ENCODE measurements around the gene TNNT3.
"Not testable (repeated sequence)": the region's sequence is repeated elsewhere in the genome, so short reads cannot be mapped to it uniquely, and the experiment has no call there.

TNNT3 gene

GRCh38 chr11:1919391-1920127 is at the start of gene TNNT3:
Gene TNNT3, plus strand, starts transcription at chr11:1919703. Its CDS starts 3,172 bp downstream, at chr11:1922875.
- DNase-seq (ENCODE audit: low read depth), result no peak

- DNase-seq (ENCODE audit: low read depth), result no peak
These were observed 49.2 kb upstream of the TNNT3 start for GRCh38 chr11:1870326-1870696.

DNA sequence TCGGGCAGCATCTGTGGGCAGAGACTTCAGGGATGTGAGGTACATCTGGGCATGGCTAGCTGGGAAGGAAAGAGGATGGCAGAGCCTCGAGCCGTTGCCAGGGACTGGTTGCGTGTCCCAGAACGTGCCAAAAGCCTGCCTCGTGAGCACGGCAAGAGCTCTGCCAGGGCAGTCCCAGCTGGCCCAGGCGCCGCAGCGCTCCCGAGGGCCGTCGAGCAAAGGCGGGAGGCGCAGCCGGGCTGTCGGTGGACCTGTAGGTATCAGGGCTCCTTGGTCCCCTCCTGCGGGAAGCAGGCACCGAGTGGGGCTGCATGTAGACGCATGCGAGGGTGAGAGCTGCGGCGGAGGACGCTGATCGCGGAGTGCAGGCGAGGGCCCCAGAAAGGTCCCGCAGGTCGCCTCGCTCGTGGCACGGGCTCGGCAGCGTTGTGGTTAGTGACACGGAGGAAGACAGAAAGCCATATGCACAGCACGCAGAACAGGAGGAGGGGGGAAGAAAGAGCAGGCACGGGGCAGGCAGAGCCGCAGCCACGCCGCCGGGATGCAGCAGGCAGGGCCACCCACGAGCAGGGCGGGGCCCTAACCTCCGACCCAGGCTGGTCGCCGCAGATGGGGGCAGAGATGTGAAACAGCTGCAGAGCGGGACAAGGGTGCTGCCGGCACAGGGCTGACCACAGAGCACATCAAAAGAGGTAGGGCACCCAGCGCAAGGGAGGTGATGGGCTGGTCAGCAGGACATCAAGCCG is 48.6 kb upstream of the TNNT3 start:
- DNase-seq (ENCODE audit: low read depth), result peak; percentile 42

GRCh38 chr11:1871531-1871930 is 48.0 kb upstream of the TNNT3 start:
- no peak for DNase-seq (ENCODE audit: low read depth)

GRCh38 chr11:1872267-1872985 is 47.1 kb upstream of the TNNT3 start:
- DNase-seq (ENCODE audit: low read depth), result no peak

DNA sequence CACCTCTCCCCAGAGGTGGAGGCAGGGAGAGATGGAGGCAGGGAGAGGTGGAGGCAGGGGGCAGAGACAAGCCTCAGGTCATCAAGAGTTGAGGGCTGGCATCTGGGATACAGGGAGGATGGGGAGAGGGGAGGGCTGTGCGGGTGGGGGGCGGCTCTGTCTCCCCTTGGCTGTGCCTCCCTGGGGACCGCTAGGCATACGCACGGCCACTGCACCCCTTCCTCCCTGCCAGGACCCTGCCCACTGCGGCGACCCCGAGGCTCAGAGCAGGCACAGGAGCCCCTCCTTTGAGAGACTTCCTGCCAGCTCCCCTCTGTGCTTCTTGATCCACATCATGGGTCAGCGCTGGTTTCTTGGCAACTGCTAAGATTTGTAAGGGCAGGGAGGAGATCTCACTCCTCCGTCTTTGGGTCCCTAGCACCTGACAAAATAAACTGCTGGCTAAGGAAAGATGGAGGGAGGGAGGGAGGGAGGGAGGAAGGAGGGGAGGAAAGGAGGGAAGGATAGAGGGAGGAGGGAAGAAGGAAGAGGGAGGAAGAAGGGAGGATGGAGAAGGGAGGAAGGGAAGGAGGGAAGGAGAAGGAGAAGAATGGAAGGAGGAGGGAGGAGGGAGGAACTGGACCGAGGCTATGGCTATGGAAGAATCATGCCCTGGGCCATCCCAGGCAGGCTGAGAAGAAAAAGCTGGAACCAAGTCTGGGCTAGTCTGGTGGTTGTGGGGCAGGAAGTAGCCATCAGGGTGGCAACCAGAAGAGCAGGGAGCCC is 46.3 kb upstream of the TNNT3 start:
- DNase-seq (ENCODE audit: low read depth), result no peak

GRCh38 chr11:1873813-1874150 is 45.7 kb upstream of the TNNT3 start:
- DNase-seq (ENCODE audit: low read depth), result not testable (repeated sequence)

GRCh38 chr11:1874441-1875092 is 44.9 kb upstream of the TNNT3 start:
- DNase-seq (ENCODE audit: low read depth), result not testable (repeated sequence)

DNA sequence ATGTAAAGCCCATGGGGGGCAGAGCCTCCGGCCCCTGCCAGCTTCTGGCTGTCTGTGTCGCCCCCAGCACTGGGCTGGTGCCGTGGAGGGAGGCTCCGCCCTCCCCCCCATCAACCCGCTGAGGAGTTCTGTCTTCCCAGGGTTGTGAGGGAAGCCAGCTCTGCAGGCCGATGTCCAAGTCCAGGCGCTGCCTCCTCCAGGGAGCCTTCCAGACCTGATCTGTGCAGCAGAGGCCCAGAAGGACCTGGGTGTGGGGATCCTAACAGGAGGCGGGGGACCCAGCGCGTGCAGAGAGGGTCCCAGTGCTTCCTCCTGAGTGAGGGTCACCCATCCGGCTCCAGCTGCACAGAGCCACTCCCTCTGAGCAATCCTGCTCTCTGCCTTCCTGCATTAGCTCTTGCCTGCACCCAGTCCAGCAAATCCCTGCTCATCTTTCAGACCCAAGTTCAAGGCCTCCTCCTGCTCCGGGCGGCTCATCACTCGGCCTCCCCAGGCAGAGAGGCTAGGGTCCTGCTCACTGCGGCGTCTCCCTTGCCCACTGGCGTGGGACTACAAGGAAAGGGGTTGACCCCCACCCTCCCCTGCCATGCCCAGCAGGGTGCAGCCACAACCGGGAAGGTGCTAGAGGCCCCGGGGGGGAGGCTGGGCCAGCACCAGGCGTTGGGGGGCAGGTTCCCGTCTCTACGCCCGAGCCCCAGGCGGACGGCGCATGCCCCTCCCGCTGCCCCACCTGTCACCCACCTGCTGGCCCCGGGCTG is 44.2 kb upstream of the TNNT3 start:
- no peak for DNase-seq (ENCODE audit: low read depth)

- not testable (repeated sequence) for DNase-seq (ENCODE audit: low read depth)
These were observed 43.6 kb upstream of the TNNT3 start for GRCh38 chr11:1875851-1876301.

DNA sequence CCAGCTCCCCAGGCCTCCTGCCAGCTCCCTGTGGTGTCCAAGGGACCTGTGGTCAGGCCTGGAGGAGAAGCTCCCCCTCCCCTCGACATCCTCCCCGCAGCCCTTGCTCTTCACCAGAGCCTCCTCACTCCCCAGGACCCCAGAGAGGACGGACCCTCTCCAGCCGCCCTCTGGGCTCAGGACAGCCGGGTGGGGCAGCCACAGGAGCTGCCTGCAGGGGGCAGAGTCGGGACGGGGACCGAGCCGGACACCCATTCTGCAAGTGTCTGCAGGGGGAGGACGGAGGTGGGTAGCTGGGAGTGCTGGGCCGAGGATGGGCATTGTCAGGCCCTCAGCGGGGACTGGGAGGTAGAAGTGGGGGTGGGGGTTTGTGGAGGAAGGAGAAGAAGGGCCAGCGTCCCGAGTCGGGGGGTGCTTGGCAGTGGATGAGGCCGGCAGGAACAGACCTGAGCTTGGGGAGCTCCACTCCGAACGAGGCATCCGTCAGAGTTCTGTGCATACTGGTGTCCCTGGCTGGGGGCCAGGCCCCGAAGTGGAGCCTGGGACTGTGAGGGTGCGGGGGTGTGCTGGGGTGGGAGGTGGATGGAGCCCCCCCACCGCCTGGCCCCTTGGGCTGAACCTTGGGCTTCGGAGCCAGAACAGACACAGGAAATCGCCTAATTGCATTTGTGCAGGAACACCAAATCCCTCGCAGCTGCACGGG is 43.0 kb upstream of the TNNT3 start:
- DNase-seq (ENCODE audit: low read depth), result no peak

DNA sequence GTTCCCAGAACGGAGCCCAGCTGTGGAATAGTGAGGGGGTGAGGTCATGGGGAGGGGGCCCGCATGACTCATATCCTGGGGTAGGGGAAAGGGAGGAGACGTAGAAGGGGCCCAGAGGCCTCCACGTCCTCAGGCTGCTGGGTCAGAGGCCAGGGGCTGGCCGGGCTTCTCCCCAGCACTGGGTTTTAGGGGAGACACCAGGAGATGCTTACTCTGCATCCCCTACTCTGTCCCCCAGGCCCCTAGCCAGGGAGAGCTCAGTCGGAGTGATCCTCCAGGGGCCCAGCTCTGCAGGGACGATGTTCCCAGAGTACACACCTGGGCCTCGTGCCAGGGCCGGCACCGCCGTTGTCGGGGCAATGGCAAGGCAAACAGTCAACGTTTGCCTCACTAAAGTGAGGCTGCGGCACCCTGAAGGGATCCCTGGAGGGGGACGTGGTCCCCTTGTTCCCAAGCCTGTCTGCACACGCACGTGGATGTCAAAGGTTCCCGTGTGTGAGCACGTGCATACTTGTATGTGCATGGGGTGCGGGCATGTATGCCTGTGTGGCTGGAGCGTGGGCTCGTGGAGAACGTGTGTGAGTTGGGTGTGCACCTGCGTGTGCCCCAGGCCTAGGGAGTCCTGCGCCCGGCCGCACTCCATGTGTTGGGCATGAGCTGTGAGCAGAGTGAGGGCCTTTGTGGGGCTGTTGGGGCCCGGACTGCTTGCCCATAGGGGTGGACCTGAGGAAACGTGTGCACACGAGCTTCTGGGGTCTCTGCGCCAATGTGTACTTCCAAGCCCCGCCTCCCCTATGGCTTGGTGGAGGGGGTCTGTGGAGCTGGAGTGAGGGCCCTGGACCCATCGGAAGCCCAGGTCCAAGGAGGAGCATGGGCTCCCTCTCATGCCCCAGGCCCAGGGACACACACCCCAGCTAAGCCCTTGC is 42.0 kb upstream of the TNNT3 start:
- DNase-seq (ENCODE audit: low read depth), result no peak

DNA sequence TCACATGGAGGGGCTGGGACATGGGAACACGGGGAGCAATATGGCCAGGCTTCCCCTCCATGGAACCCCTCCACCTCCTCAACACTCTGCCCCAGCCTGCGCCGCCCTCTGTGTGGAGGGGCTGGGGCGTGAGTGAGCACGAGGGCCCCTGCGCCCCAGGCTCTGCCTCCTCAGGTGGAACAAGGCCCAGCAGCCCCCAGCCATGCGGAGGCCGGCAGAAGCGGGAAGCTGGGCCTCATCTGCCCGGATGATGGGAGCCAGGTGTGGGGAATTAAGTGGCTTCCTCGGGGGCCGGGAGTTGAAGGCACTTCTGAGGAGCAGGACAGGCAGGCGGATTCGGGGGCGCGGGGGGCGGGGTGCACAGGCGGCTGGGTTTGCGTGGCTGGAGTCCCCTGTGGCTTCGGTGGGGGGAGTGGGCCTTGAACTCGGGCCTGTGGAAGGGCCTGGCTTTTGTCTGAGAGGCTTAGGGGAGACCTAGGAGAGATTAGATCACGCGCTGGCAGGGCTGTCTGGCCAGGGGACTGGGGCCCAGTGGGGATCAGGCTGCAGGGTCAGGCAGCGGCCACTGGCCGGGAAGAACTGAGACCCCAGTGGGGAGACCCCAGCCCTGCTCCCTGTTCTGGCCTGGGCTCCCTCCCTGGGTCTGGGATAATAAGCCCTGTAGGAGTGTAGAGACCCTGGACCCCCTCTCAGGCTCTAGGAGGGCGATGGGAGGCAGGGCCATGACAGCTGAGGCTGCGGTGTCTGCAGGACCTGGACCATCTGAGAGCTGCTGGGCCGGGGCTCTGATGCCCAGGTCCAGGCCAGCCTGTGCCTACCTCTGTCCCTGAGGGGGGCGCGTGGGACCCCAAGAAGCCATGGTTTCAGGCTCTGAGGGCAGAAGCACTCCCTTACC is 41.1 kb upstream of the TNNT3 start:
- DNase-seq (ENCODE audit: low read depth), result no peak

DNA sequence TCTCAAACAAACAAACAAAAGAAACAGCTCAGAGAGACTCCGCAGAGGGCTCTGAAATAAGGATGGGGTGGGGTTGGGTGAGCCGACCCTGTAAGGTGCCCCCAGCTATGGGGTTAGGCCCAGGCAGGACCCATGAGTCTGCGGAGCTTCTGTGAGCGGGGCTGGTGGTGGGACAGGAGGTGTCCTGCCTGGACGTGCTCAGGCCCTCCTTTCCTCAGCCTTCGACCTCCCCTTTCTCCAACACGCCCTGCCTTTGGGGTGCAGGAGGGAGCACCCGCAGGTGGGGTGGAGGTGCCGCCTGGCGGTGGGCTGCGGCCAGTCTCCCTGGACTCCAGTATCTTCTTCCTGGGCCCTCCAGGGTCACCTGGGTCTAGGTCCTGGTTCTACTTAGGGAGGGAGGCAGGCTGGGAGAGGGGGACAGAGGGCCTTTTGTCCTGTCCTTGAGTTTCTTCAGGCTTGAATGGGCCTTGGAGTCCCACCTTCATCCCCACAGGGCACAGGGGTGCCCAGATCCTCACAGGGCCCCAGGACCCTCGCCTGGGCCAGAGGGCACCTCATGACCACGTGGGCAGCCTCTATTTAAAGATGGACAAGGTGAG is 40.1 kb upstream of the TNNT3 start:
- DNase-seq (ENCODE audit: low read depth), result no peak

GRCh38 chr11:1879941-1880720 is 39.4 kb upstream of the TNNT3 start:
- no peak for DNase-seq (ENCODE audit: low read depth)

GRCh38 chr11:1880746-1881441 is 38.6 kb upstream of the TNNT3 start:
- no peak for DNase-seq (ENCODE audit: low read depth)
